Measurements from ENCODE around the gene SH2D7.
A peak's percentile ranks its signal among the peaks of the same experiment; 100 is the strongest.

SH2D7 gene

GRCh38 chr15:78060232-78060631 lies 32.1 kb upstream of the SH2D7 start:
- DNase-seq (ENCODE audit: low read depth, low spot score): no peak

- peak; percentile 63 for DNase-seq (ENCODE audit: low read depth, low spot score)
Measured at GRCh38 chr15:78061963-78062427, 30.4 kb upstream of the SH2D7 start.

- DNase-seq (ENCODE audit: low read depth, low spot score): no peak
Measured at GRCh38 chr15:78063217-78063616, 29.1 kb upstream of the SH2D7 start.

- DNase-seq (ENCODE audit: low read depth, low spot score): no peak
Measured at GRCh38 chr15:78063970-78064385, 28.4 kb upstream of the SH2D7 start.

GRCh38 chr15:78064544-78064943 lies 27.8 kb upstream of the SH2D7 start:
- DNase-seq (ENCODE audit: low read depth, low spot score): peak; percentile 45

- peak; percentile 96 for DNase-seq (ENCODE audit: low read depth, low spot score)
Measured at GRCh38 chr15:78065284-78065872, 27.0 kb upstream of the SH2D7 start.

GRCh38 chr15:78065973-78066946 lies 26.1 kb upstream of the SH2D7 start:
- DNase-seq (ENCODE audit: low read depth, low spot score): peak; percentile 78

- DNase-seq (ENCODE audit: low read depth, low spot score): peak; percentile 70
Measured at GRCh38 chr15:78067328-78068228, 24.8 kb upstream of the SH2D7 start.

- no peak for DNase-seq (ENCODE audit: low read depth, low spot score)
Measured at GRCh38 chr15:78069052-78069414, 23.3 kb upstream of the SH2D7 start.

- DNase-seq (ENCODE audit: low read depth, low spot score): no peak
Measured at GRCh38 chr15:78069462-78070029, 22.8 kb upstream of the SH2D7 start.

GRCh38 chr15:78070049-78070700 lies 22.2 kb upstream of the SH2D7 start:
- no peak for DNase-seq (ENCODE audit: low read depth, low spot score)

- DNase-seq (ENCODE audit: low read depth, low spot score): no peak
Measured at GRCh38 chr15:78071383-78071782, 21.0 kb upstream of the SH2D7 start.

GRCh38 chr15:78072080-78072892 lies 20.1 kb upstream of the SH2D7 start:
- DNase-seq (ENCODE audit: low read depth, low spot score): peak; percentile 60

GRCh38 chr15:78073046-78073787 lies 19.1 kb upstream of the SH2D7 start:
- DNase-seq (ENCODE audit: low read depth, low spot score): no peak

- peak; percentile 89 for DNase-seq (ENCODE audit: low read depth, low spot score)
Measured at GRCh38 chr15:78075490-78076230, 16.7 kb upstream of the SH2D7 start.

GRCh38 chr15:78076231-78077052 lies 15.9 kb upstream of the SH2D7 start:
- no peak for DNase-seq (ENCODE audit: low read depth, low spot score)

GRCh38 chr15:78077053-78077870 lies 15.1 kb upstream of the SH2D7 start, which contains the start of gene TBC1D2B:
TSS of gene TBC1D2B (minus strand) at chr15:78077711. CDS start at chr15:78077652, 59 bp downstream.
- DNase-seq (ENCODE audit: low read depth, low spot score): peak; percentile 81

Measured in astrocyte of the hippocampus (primary cell).